ENCODE data around the gene METAP1D. TPM values are rescaled to one million over a fixed set of nuclear protein-coding genes. Genes with fewer than 3 reads are reported as not detected.

The METAP1D gene
- total and polyA plus RNA-seq, 2 donors (not counting 3 experiments of a cell fraction or from before 2014, with no cell fraction given): 4.2 to 8.1 TPM

DNA sequence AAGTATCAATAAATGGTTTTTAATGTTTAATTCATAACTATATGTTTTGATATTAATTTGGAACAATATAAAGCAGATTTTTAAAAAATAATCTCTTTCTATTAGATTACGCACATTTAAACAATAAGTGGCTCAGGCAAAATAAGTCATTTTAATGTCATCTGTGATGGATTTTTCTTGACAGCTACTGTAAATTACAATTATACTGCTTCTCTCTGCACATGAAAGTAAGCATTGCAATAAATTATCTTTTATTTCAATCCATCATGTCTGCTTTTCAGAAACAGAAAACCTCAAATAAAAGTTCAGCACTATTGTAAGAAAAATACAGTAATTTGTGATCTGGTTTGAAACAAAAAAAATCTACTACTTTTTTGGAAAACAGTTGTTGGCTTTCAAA is 74.5 kb downstream of the METAP1D start:
- no peaks in the 10 kb centered on the region for H3K36me3 ChIP-seq (ENCODE audit: control insufficient read depth in 2 of 2, extremely low read depth in 1 of 2, insufficient read depth in 2 of 2, low read length in 2 of 2)
- no peaks in the 10 kb centered on the region for H3K79me2 ChIP-seq (ENCODE audit: control insufficient read depth, insufficient read depth, low read length)
- H3K4me3 ChIP-seq (replicated peaks in 1 of 3; ENCODE audit: insufficient read depth in 1 of 3, low read depth in 1 of 3, low read length in 3 of 3): no peak overlapping the region
- BruUV-seq (replicated peaks): no TSS peak
- no peaks in the 10 kb centered on the region for H3K9me1 ChIP-seq (replicated peaks; ENCODE audit: control insufficient read depth, extremely low read depth, insufficient read depth, low read length)
- H2AFZ ChIP-seq (ENCODE audit: low read depth, low read length): no peak overlapping the region
- H3K27me3 ChIP-seq (ENCODE audit: control insufficient read depth in 2 of 2, insufficient read depth in 2 of 2, low read length in 2 of 2): peaks cover 0 to 2% of the 10 kb centered on the region in 2 experiments
- H3K9me3 ChIP-seq (replicated peaks; ENCODE audit: control insufficient read depth, insufficient read depth, low read length): no peaks in the 10 kb centered on the region
- no peaks in the 10 kb centered on the region for H3K4me1 ChIP-seq (ENCODE audit: control insufficient read depth, extremely low read depth, insufficient read depth, low read length)
- no peak overlapping the region for H3K4me2 ChIP-seq (ENCODE audit: insufficient read depth, low read length)
- H3K27ac ChIP-seq (ENCODE audit: insufficient read depth, low read depth, low read length): no peak overlapping the region
- no peak for TF ChIP-seq FOS (IDR thresholded peaks at IDR 0.05; ENCODE audit: borderline replicate concordance, insufficient read depth, low read length)
- TF ChIP-seq JUN (IDR thresholded peaks at IDR 0.05; ENCODE audit: borderline replicate concordance, insufficient read depth, insufficient read length, low read depth): no peak
- TF ChIP-seq POLR2AphosphoS5 (IDR thresholded peaks at IDR 0.05; ENCODE audit: insufficient read depth, low read depth, low read length): no peak
- no peak for TF ChIP-seq GATA2 (IDR thresholded peaks at IDR 0.05; ENCODE audit: insufficient read depth, insufficient read length, low read depth, low read length)
- TF ChIP-seq, protein P1, sequence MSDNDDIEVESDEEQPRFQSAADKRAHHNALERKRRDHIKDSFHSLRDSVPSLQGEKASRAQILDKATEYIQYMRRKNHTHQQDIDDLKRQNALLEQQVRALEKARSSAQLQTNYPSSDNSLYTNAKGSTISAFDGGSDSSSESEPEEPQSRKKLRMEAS (IDR thresholded peaks at IDR 0.05; ENCODE audit: insufficient read depth, insufficient read length): no peak
- no peak for TF ChIP-seq POLR2A (IDR thresholded peaks at IDR 0.05; ENCODE audit: low read depth, low read length)
- TF ChIP-seq EZH2 (IDR thresholded peaks at IDR 0.05; ENCODE audit: borderline replicate concordance, low read depth, low read length, severe bottlenecking): no peak
- no peak for TF ChIP-seq MYC (IDR thresholded peaks at IDR 0.05; ENCODE audit: low read depth, low read length)
- TF ChIP-seq, protein P2, sequence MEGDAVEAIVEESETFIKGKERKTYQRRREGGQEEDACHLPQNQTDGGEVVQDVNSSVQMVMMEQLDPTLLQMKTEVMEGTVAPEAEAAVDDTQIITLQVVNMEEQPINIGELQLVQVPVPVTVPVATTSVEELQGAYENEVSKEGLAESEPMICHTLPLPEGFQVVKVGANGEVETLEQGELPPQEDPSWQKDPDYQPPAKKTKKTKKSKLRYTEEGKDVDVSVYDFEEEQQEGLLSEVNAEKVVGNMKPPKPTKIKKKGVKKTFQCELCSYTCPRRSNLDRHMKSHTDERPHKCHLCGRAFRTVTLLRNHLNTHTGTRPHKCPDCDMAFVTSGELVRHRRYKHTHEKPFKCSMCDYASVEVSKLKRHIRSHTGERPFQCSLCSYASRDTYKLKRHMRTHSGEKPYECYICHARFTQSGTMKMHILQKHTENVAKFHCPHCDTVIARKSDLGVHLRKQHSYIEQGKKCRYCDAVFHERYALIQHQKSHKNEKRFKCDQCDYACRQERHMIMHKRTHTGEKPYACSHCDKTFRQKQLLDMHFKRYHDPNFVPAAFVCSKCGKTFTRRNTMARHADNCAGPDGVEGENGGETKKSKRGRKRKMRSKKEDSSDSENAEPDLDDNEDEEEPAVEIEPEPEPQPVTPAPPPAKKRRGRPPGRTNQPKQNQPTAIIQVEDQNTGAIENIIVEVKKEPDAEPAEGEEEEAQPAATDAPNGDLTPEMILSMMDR (IDR thresholded peaks at IDR 0.05; ENCODE audit: extremely low read depth in 1 of 2, insufficient read depth in 1 of 2, low read depth in 1 of 2, low read length in 2 of 2): no peak
- CTCF ChIA-PET: no interaction called here
- no peak for FAIRE-seq
- H4K20me1 ChIP-seq (replicated peaks; ENCODE audit: control insufficient read depth, extremely low read depth, insufficient read depth, low read length): no peaks in the 10 kb centered on the region
- no peak overlapping the region for H3K9ac ChIP-seq (replicated peaks; ENCODE audit: extremely low read depth, insufficient read depth, low read length)
- no peak for DNase-seq (ENCODE audit: low read depth, low spot score)
- dilution Hi-C loops (cut with MboI; ENCODE audit: extremely low pct_ligation_motif_present, low sequenced_read_pairs) (no loop called here), intact Hi-C loops (cut with micrococcal nuclease) (no loop called here)
- POLR2A ChIA-PET: no interaction called here

Data from endothelial cell of umbilical vein (primary cell).